Measurements from ENCODE around the gene LNX2. TPM values are rescaled to one million over a fixed set of nuclear protein-coding genes. Genes with fewer than 3 reads are reported as not detected.

LNX2 gene
- total RNA-seq, 1 donor from 2014 or later, result 3.7 TPM

- no peak overlapping the region for H3K27ac ChIP-seq
- intact Hi-C loops (cut with DNase I), result no loop called here
- TF ChIP-seq CTCF (IDR thresholded peaks at IDR 0.05), result no peak
- H3K27me3 ChIP-seq, result no peaks in the 10 kb centered on the region
- no peaks in the 10 kb centered on the region for H3K4me1 ChIP-seq
- no peak overlapping the region for H3K4me3 ChIP-seq
- H3K9me3 ChIP-seq, result no peaks in the 10 kb centered on the region
- no peak for DNase-seq (ENCODE audit: low spot score in 2 of 2)
- H3K36me3 ChIP-seq, result peaks cover 30 to 63% of the 10 kb centered on the region in 2 donors
Measured at GRCh38 chr13:27565818-27566217, 54.5 kb downstream of the LNX2 start.

GRCh38 chr13:27562457-27562856, 57.9 kb downstream of the LNX2 start:
- no peak for DNase-seq (ENCODE audit: low spot score in 2 of 2)
- H3K27ac ChIP-seq, result no peak overlapping the region
- no peak for TF ChIP-seq CTCF (IDR thresholded peaks at IDR 0.05)
- no peak overlapping the region for H3K4me3 ChIP-seq
- intact Hi-C loops (cut with DNase I), result no loop called here
- H3K36me3 ChIP-seq, result peaks cover 15 to 49% of the 10 kb centered on the region in 2 donors
- no peaks in the 10 kb centered on the region for H3K9me3 ChIP-seq
- no peaks in the 10 kb centered on the region for H3K4me1 ChIP-seq
- H3K27me3 ChIP-seq, result no peaks in the 10 kb centered on the region

- no peaks in the 10 kb centered on the region for H3K4me1 ChIP-seq
- peaks cover 8 to 32% of the 10 kb centered on the region in 2 donors for H3K36me3 ChIP-seq
- intact Hi-C loops (cut with DNase I), result no loop called here
Measured at GRCh38 chr13:27559719-27560118, 60.6 kb downstream of the LNX2 start.

GRCh38 chr13:27556109-27556508, 64.2 kb downstream of the LNX2 start:
- intact Hi-C loops (cut with DNase I), result loop anchor here (1.0 kb wide), 1 partner anchor 270 kb away; no protein-coding TSS in a partner anchor
- DNase-seq (ENCODE audit: low spot score in 2 of 2), result peak in 1 of 2 donors; percentile 67

More at GRCh38 chr13:27559719-27560118, 60.6 kb downstream of the LNX2 start:
- Histone ChIP-seq H3K27me3 (no peaks in the 10 kb centered on the region), H3K4me3 (no peak overlapping the region), H3K9me3 (no peaks in the 10 kb centered on the region), H3K27ac (no peak overlapping the region)
- no peak for DNase-seq (ENCODE audit: low spot score in 2 of 2)
- TF ChIP-seq CTCF (IDR thresholded peaks at IDR 0.05), result no peak

GRCh38 chr13:27551562-27551961, 68.8 kb downstream of the LNX2 start:
- Histone ChIP-seq H3K4me1 (no peaks in the 10 kb centered on the region), H3K27ac (no peak overlapping the region), H3K36me3 (peaks cover 30 to 51% of the 10 kb centered on the region in 2 donors), H3K27me3 (no peaks in the 10 kb centered on the region), H3K9me3 (no peaks in the 10 kb centered on the region), H3K4me3 (no peak overlapping the region)
- intact Hi-C loops (cut with DNase I), result no loop called here
- TF ChIP-seq CTCF (IDR thresholded peaks at IDR 0.05), result no peak
- DNase-seq (ENCODE audit: low spot score in 2 of 2), result no peak

More at GRCh38 chr13:27556109-27556508, 64.2 kb downstream of the LNX2 start:
- Histone ChIP-seq H3K27ac (no peak overlapping the region), H3K27me3 (no peaks in the 10 kb centered on the region), H3K4me1 (no peaks in the 10 kb centered on the region), H3K36me3 (peaks cover 15 to 33% of the 10 kb centered on the region in 2 donors), H3K9me3 (no peaks in the 10 kb centered on the region), H3K4me3 (no peak overlapping the region)
- TF ChIP-seq CTCF (IDR thresholded peaks at IDR 0.05), result peak in 2 of 3 experiments; percentile 14 to 46
